NCI-H774 (cell line): ENCODE data around the gene MFSD11.
A peak's percentile ranks its signal among the peaks of the same experiment; 100 is the strongest.
"Not testable (repeated sequence)": the region's sequence is repeated elsewhere in the genome, so short reads cannot be mapped to it uniquely, and the experiment has no call there.

ENCODE experiments used
- DNase-seq: peaks from one replicate; lab custom pipeline; 2025; lab: John Stamatoyannopoulos, UW

The MFSD11 gene

DNA sequence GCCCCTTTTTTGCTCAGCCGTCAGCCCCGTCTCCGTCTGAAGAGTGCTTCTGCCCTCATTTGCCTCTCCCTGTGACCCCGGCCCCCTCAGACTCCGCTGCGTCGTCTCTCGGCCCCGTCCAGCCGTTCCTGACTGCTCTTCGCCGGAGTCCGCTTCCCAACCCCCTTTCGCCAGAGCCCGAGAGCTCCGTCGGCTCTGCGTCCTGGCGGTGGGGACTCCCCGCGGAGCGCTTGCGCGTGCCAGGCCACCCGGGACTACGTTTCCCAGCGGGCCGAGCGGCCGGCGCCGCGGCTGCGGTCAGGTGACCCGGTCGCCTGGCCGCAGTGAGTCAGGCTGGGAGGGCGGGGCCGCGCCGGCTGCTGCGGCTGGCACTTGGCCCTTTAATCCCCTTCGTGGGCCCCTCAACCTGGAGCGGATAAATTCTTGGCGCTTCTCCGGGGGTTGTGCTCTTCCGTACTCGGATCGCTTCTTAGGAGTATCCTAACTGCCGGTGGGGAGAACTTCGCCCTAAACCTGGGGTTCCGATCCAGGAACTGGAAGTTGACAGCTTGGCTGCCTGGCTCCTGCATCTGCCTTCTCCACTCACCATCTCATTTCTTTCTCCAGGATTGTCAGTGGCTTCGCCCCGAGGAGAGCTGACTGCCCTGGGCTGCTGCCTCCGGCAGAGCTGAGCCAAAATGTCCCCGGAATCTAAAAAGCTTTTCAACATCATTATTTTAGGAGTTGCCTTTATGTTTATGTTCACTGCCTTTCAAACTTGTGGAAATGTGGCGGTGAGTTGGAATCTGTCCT is at the start of gene MFSD11:
TSS of gene MFSD11 (plus strand) at position 444 of the 792 bp plus-strand sequence. CDS start at position 678, 234 bp downstream.
- DNase-seq = peak; percentile 97

DNA sequence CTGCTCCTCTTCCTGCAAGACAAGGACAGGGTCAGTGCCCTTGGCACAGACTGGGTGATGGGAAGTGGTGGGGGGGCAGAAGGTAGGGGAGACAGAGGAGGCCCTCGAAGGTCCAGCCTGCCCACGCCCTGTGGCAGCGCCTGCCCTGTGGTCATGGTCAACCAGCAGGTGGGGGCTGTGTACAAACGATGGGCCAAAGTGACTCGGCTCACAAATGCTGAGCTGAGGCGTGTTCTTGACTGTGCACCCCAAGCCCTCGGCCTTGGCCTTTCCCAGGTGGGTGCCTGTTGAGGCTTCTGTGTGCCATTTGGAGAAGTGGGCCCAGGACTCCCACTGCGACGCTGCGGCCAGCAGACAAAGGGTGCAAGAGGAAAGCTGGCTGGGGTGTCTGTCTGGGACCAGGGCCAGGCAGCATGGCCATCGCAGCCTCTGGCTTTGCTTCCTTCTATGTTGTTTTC is 49.7 kb upstream of the MFSD11 start:
- no peak for DNase-seq

DNA sequence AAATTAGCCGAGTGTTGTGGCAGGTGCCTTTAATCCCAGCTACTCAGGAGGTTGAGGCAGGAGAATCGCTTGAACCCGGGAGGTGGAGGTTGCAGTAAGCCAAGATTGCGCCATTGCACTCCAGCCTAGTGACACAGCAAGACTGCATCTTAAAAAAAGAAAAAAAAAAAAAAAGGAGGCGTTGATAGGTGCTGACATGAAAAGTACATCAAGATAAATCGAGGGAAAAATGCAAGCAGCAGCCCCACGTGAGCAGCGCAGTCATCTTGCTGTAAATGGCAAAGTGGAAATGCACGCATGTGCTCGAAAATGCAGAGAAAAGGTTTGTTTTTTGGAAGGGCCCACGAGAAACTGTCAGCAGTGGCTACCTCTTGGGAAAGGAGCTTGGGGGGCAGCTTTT is 48.1 kb upstream of the MFSD11 start:
- DNase-seq = no peak

DNA sequence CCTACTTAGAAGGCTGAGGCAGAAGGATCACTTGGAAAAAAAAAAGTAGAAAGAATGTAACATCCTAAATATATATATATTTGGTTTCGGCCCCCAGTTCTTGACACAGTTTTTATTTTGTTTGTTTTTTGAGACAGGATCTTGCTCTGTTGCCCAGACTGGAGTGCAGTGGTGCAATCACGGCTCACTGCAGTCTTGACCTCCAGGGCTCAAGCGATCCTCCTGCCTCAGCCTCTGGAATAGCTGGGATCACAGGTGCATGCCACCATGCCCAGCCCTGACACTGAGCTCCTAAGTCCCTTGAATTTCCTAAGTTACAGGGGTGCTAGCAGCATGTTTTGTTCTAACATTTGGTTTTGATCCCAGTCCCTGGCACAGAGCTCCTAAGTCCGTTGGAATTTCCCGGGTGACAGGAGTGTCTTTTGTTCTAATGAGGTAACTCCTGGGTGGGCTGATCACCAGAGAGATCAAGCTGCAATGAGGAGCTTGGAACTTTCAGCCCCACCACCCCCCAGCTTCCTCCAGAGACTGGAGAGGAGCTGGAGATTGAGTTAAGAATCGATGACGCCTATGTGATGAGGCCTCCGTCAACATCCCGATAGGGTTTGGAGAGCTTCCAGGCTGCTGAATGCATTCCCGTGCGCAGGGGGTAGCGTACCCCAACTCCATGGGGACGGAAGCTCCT is 47.2 kb upstream of the MFSD11 start:
- DNase-seq = no peak

DNA sequence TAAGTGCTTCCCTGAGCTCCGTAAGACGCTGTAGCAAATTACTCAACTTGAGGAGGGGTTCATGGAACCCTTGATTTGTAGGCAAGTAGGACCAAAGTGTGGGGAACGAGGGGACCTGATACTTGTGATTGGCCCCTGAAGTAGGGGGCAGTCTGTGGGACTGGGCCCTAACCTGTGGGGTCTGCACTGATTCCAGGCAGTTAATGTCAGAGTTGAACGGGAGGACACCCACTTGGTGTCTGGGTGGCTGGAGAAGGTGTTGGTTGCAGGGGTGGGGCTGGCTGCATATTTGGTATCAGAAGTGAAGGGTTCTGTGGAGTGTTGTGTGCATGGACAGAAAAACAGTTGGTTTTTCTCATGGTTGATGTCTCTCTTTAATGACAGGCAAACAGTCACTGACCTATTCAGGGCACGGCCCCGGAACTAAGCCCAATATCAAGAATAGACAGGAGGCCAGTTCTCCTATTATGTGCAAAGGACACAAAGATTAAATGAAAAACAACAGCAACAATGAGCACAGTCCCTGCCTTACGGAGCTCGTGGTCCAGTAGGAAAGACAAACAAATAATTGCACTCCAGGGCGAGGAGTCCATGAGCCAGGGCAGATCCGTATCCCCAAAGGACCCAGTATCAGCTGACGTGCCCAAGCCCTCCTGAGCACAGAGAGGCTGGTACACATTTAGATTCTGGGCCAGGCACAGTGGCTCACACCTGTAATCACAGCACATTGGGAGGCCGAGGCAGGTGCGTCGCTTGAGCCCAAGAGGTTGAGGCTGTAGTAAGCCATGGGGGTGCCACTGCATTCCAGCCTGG is 46.3 kb upstream of the MFSD11 start:
- DNase-seq = peak; percentile 40

DNA sequence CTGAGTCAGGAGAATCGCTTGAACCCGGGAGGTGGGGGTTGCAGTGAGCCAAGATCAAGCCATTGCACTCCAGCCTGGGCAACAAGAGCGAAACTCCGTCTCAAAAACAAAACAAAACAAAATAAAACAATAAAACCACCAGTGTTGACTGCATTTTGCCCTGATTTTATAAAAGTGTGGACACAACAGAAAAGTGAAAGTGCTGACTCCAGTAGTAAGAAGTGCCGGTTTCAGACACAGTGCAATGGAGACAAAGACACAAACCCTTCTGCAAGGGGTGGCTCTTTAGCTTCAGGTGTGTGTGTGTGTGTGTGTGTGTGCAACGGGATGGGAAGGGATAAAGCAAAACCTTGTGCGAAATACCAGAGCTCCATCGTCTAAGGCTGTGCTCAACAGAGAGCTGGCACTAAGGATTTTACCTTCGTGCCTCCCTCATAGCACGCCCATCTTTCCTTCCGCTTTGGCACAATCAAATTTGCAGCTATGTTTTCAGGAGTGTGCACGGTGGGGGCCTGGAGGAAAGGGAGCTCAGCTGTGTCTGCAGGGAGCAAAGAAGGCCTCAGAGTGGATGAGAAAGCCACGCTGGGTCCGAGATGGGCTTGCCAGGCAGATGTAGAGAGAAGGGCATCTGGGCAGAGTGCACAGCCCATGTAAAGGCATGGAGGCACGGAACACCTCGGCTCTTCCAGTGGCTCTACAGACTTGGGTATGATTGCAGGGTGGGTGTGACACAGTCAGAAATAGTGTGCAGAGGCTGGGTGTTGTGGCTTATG is 42.7 kb upstream of the MFSD11 start:
- DNase-seq = no peak

DNA sequence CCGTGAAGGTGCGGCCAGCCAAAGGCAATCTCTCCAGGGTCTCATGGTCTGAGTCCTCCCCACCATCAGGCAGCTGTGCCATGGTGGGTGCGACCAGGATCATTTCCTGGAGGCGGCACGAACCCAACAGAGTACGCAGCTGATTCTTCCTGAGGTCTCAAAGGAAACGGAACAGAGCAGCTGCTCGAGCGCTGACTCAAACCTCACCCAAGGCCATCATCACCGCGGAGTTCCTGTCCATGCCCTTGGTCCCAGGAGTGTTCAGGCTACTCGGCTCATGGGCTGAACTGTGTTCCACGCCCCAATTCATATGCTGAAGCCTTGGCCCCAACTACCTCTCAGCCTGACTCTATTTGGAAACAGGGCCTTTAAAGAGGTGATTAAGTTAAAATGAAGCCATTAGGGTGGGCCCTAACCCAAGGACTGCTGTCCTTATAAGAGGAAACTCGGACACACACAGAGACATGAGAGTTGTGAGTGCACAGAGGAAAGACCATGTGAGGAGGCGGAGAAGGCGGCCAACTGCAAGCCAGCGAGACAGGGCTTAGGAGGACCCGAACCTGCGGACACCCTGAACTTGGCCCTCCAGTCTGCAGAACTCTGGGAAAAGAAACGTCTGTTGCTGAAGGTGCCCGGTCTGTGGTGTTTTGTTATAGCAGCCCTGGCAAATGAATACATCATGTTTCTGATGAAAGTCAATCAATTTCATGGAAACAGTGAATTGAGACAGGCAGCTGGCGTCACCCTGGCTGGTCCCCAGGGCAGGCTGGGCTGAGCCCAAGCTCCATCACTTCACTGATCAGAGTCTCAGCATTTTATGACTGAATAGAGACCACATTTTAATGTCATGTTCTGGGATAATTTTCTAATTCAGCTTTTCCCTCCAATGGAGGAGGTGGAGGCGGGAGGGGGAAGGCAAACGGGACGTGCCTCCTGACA is 40.9 kb upstream of the MFSD11 start:
- DNase-seq = no peak

DNA sequence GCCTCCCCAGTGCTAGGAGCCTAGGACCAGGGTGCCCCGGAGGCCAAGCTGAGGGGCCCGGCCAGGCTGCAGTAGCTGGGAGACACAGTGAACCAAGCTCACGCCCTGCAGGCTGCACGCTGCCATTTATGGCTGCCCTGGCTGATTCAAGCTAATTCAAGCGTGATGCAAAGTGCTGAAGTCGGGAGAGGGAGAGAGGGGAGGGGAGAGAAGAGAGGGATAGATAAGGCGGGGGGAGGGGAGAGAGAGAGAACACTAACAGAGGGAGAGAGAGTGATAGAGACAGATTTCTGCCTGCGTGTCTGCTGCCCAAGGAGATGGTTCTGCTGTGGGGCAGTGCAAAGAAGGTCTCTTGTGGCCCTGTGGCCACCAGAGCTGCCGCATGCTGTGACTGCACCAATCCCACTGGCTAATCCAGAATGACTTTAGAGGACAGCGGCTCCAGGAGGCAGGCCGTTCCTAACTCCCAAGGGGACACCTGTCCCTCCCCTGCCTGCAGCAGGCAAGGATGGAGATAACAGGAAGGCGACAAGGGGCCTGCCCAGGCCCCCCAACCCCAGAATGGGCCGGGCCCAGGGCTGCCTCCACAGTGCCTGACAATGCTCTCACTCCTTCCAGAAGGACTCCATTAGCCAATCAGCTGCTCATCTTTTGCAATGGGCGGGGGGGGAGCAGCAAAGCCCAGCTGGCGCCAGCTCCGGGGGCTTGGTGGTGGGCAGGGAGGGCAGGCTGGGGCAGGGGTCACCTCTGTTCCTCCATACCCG is 40.0 kb upstream of the MFSD11 start:
- DNase-seq = no peak

DNA sequence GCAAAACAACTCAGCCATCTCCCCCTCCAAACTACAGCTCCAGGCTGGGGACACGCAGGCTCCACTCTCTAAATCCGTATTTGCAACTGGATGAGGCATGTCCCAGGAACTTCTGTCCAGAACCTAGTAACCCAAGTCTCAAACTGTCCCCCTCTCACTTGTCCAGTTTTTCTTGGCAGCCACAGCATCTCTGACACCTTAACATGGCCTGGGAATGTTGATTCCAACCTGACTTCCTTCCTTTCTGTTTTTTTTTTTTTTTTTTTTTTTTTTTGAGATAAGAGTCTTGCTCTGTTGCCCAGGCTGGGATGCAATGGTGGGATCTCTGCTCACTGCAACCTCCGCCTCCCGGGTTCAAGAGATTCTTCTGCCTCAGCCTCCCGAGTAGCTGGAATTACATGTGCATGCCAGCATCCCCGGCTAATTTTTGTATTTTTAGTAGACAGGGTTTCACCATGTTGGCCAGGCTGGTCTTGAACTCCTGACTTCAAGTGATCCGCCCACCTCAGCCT is 39.4 kb upstream of the MFSD11 start:
- not testable (repeated sequence) for DNase-seq

DNA sequence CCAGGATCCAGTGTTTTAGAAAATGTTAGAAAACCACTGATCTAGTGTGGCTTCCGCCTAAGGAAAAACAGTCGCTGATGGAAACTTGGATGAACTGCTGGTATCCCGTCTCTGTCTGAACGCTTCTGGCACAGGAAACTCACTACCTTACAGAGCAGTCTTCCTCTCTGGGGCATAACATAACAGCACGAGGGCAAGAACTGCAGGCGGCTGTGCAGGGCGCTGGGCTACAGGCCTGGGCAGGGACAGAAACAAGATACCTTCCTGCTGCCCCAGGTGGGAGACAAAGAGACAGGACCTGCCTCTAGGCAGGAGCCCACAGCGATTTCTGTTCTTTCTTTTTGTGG is 37.7 kb upstream of the MFSD11 start:
- DNase-seq = no peak

DNA sequence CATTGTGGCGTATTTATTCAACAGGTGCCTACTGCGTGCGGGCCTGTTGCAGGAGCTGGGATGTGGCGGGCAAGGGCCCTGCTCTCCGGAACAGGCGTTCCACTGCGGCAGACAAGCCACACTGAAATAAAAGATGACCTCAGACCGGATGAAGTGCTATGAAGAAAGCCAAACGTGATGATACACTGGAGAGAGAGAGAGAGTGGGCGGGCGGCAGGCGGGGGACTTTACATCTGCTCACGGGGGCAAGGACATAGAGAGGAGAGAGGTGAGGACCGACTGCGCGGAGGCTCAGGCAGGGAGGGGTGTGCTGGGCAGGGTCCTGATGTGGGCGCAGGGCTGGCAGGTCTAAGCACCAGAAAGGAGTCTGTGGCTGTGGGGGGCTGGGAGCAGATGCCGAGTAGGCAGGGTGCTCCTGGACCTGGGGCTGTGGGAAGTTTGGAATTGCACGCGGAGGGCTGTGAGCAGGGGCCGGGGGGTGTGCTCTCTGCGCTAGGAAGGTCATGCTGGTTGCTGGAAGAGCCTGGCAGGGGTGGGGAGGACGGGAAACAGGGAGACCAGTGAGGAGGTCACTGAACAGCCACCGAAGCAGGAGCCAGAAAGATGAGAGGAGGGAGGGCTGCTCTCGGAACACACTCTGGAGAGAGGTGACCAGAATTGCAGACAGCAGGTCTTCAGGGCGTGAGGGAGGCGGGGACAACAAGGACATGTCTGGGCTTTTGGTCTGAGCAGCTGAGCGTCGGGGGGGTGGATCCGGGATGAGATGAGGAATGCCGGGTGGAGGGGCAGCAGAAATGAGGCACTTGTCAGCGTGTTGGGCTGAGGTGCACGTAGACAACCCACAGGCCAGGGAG is 37.1 kb upstream of the MFSD11 start:
- DNase-seq = peak; percentile 11

DNA sequence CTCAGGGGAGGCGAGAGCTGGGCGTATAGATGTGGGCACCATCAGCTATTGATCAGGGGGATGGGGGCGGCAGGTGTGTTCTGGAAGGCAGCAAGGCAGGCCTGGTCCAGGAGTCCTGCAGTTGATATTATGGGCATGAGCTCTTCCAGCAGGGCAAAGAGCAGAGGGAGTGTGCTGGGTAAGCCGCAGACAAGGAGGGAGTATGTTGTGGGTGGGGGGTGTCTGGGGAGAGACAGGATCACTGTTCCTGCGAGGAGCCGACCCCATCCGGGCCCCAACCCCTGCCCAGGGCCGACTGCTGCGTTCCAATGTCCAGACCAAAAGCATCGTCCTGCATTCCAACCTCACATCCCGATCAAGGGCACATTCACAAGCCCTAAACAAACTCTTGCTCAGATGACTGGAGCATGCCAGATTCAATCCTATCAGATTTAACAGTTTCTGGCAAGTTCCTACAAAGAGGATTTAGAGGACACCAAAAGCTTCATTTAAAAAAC is 36.4 kb upstream of the MFSD11 start:
- no peak for DNase-seq

DNA sequence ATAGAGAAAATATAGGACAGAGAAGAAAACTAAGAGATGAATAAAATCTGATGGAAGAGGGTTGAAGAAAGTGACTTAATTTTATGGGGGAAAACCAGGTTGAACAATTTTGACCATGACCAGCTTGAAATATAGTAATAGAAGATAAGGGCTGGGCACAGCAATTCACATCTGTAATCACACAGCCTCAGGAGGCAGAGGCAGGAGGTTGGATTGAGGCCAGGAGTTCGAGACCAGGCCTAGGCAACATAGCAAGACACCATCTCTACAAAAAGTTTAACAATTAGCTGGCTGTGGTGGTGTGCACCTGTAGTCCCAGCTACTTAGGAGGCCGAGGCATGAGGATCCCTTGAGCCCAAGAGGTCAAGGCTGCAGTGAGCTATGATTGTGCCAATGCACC is 35.8 kb upstream of the MFSD11 start:
- no peak for DNase-seq

DNA sequence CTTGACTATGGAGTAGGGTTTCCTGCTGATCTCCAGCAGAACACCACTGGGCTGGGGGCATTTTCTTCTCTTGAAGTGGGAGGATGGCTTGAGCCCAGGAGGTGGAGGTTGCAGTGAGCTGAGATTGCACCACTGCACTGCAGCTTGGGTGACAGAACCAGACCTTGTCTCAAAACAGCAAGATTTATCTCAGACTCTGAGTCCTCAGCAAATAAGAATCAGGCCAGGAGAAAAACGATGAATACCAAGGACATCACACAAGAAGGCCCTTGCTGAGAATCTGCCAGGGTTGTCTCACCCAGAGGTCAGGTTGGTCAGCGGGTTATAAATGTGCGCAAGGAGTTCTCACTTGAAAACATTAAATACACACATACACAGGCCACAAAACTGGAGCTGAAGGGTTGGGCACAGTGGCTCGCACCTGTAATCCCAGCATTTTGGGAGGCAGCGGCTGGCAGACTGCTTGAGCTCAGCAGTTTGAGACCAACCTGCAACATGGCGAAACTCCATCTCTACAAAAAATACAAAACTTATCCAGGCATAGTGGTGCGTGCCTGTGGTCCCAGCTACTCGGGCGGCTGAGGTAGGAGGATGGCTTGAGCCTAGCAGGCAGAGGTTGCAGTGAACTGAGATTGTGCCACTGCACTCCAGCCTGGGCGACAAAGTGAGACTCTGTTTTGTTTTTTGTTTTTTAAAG is 34.8 kb upstream of the MFSD11 start:
- no peak for DNase-seq

DNA sequence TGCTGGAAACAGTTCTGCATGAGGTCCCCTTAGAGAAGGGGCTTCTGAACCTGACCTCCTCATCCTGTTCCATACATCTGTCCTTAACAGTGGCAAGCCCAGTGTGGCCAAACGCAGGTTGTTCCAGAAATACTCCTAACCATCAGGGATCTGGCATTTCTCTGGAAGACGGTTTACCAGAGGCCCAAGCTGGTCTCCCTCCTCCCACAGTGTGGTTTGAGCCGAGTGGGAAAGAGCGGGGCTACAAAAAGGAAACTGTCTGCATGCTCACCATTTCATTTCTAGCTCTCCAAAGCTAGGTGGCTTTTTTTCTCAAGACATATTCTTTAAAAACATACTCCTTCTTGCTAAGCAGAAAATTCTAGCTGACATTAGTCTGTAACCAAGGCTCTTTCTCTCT is 33.1 kb upstream of the MFSD11 start:
- DNase-seq = no peak

DNA sequence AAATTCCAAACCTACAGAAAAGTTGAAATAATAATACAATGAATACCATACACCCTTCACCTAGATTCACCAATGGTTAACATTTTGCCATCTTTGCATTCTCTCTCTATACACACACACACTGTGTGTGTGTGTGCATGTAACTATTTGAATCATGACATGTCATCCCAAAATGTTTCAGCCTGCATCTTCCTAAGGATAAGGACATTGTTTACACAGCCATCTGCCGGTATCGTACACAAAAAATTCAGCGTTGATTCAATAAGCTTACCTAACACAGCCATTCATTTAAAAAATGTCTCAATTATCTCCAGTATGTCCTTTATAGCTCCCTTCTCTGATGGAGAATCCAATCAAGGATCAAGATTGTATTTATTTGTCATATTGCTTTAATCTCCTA is 31.1 kb upstream of the MFSD11 start:
- DNase-seq = no peak

DNA sequence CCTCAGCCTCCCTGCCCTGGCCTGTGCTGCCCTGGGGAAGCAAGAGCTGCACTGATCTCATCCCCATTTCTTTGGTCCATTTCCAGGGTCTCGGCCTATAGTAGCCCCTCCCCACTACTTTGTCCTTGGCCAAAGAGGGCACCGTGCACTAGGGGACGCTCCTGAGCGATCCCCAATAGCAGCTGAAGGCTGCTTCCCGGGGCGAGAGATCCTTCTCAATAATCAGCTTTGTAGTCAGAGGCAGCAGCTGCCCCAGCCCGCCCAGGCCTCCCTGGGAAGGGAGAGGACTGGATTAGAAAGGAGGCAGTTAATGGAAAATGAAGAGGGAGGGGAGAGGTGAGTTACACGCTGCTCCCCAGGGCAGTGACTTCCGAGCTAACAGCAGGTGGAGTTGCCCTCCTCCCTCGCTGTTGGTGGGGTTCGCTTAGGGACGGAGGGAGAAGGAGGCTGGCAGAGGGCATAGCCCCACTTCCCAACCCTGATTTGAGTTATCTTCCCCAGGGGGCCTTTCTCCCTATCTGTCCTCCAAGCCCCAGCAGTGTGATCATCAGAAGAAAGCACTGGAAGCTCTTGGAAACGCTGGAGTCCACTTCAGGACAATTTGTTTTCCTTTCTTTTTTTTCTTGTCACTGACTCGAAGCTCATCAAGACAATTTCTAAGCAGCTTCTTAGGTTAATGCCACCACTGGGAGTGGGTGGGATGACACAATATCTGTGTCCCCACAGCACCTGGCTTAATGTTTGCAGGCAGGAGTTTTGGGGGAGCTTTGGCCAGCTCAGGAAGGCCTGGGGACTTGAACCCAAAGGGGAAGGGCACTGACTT is 29.7 kb upstream of the MFSD11 start:
- no peak for DNase-seq
